ENCODE measurements around the gene DSN1.

GRCh38 chr20:36779656-36780025 is 6.1 kb upstream of the DSN1 start:
- TF ChIP-seq, protein P1, sequence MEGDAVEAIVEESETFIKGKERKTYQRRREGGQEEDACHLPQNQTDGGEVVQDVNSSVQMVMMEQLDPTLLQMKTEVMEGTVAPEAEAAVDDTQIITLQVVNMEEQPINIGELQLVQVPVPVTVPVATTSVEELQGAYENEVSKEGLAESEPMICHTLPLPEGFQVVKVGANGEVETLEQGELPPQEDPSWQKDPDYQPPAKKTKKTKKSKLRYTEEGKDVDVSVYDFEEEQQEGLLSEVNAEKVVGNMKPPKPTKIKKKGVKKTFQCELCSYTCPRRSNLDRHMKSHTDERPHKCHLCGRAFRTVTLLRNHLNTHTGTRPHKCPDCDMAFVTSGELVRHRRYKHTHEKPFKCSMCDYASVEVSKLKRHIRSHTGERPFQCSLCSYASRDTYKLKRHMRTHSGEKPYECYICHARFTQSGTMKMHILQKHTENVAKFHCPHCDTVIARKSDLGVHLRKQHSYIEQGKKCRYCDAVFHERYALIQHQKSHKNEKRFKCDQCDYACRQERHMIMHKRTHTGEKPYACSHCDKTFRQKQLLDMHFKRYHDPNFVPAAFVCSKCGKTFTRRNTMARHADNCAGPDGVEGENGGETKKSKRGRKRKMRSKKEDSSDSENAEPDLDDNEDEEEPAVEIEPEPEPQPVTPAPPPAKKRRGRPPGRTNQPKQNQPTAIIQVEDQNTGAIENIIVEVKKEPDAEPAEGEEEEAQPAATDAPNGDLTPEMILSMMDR (conservative IDR thresholded peaks at IDR 0.05 in 1 of 2, IDR thresholded peaks at IDR 0.05 in 1 of 2; ENCODE audit: low read depth in 1 of 2, low read length in 2 of 2): no peak
- TF ChIP-seq EZH2 (IDR thresholded peaks at IDR 0.05; ENCODE audit: low read length, missing control alignments): no peak
